GM18502 (cell line): ENCODE results near the gene DDAH2.
A peak's percentile ranks its signal among the peaks of the same experiment; 100 is the strongest.

Source experiments
- ATAC-seq: cut with Tn5 transposase; IDR thresholded peaks from one replicate; pipeline ENCODE4 v1.9.1; 2021; ENCODE audit warnings: mild to moderate bottlenecking; ENCODE audit not compliant: unreplicated experiment, poor library complexity

Gene DDAH2

GRCh38 chr6:31762356-31762755 is 33.3 kb upstream of the DDAH2 start, which contains the start of gene SAPCD1:
Gene SAPCD1, plus strand, starts transcription at chr6:31762656. Its CDS starts 399 bp downstream, at chr6:31763055.
- no peak for ATAC-seq

- ATAC-seq: no peak
Observed at GRCh38 chr6:31761343-31761742, 32.2 kb upstream of the DDAH2 start.

GRCh38 chr6:31760790-31761189 is 31.7 kb upstream of the DDAH2 start:
- no peak for ATAC-seq

- ATAC-seq: no peak
Observed at GRCh38 chr6:31758281-31758680, 29.2 kb upstream of the DDAH2 start.

DNA sequence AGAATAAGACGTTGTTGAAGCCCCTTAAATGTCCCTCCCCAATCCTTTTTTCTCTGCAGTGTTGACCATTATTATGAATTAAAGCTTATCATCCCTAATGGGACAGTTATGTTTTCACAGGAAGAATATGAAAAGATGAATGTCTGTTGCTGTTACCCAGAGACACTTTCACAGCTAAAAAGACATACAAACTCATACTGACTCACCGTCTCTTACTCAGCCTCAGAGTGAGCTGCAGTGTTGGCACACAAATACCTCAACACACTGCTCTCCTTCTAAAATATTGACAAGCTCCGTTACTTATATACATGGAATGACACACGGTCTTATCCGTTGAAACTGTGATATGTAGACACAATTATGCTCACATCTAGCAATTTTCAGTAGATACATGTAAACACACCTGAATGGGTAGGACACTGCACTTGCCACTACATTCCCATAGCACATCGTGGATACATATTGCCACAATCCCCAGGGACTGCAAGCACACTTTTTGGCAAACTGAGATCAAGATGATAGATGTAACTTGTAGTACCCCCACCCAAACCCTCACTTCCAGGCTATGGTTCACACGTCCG is 23.7 kb upstream of the DDAH2 start:
- ATAC-seq: no peak

GRCh38 chr6:31750411-31751022 is 21.4 kb upstream of the DDAH2 start:
- no peak for ATAC-seq

GRCh38 chr6:31749301-31750036 is 20.4 kb upstream of the DDAH2 start:
- ATAC-seq: no peak

DNA sequence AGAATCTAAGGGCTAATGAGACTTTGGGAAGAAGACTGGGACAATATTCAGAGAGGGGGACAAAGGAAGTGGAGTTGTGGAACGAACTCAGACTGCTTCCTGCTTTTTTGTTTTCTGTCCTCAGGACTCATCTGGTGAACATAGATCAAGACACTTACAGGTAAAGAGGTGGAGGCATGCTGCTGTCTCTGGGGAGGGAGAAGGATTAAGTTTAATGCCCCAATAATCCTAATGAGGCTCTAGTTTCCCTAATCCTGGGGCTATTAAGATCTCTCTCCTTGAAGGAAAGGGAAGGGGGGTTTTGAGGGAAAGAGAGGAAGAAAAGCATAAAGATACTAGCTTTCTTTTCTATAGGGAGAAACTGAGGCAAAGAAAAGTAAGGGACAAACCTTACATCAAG is 15.3 kb upstream of the DDAH2 start:
- ATAC-seq: no peak

DNA sequence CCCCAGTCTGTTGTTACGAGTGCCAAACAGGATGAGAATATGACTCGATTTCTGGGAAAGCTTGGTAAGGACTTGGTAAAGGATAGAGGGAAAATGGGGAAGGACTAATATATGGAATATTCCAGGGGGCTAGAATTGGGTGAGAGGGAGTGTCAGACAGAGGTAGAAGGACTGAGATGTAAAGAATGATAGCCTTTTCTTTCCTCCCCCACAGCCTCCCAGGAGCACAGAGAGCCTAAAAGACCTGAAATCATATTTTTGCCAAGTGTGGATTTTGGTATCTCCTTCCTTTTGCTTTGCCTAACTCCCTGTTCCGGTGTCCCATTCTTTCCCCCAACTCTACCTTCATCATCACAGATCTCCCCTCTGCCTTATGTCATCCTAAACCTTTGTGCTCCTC is 13.8 kb upstream of the DDAH2 start:
- no peak for ATAC-seq

- ATAC-seq: no peak
Observed at GRCh38 chr6:31741815-31742214, 12.7 kb upstream of the DDAH2 start.

DNA sequence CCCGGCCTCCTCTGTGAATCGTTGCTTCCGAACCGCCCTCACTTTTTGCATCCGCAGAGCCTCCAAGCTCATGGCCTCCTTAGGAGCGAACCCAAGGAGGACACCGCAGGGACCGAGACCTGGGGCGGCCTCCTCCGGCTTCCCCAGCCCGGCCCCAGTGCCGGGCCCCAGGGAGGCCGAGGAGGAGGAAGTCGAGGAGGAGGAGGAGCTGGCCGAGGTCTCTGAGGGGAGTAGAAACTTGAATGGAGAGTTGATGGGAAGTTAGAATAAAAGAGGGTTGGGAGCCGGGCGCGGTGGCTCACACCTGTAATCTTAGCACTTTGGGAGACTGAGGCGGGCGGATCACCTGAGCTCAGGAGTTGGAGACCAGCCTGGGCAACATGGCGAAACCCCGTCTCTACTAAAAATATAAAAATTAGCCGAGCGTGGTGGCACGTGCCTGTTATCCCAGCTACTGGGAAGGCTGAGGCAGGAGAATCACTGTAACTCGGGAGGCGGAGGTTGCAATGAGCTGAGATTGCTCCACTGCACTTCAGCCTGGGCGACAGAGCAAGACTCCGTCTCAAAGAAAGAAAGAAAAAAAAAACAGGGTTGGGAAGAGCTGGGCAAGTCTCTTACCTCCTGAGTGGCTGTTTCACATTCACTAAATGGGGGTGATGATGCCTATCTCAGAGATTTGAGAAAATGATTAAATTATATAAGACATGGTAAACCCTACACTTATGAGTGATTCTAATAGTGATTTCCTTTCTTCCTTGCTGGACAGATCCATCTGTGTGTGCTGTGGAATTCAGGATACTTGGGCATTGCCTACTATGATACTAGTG is 11.5 kb upstream of the DDAH2 start:
- ATAC-seq: peak; percentile 1

DNA sequence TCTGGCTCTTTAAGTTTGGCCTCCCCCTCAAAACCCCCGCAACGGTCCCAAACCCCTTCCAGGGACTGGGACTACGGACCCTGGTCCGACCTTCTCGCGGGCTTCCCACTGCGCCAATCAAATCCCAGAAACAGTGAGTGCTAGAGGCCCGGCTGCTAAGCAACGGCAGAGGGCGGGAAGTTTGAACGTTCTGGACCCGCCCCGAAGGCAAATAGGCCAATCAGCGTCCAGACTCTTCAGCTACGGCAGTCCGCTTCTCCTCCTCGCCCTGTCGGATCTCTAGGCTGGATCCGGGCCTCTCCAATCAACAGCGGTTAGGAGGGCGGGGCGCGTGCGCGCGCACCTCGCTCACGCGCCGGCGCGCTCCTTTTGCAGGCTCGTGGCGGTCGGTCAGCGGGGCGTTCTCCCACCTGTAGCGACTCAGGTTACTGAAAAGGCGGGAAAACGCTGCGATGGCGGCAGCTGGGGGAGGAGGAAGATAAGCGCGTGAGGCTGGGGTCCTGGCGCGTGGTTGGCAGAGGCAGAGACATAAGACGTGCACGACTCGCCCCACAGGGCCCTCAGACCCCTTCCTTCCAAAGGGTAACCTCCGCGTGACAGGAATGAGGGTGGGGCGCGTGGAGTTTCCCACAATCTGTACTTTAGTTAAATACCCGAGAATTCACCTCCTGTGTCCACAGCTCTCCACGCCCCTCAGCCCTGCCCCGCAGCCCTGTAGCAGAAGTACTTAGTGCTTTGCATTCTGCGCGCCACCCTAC is 10.7 kb upstream of the DDAH2 start, which contains the start of gene MSH5:
Gene MSH5 (plus strand): TSS at position 367 of the 758 bp plus-strand sequence. CDS start 462 bp downstream, outside the sequence.
- ATAC-seq: peak; percentile 66

DNA sequence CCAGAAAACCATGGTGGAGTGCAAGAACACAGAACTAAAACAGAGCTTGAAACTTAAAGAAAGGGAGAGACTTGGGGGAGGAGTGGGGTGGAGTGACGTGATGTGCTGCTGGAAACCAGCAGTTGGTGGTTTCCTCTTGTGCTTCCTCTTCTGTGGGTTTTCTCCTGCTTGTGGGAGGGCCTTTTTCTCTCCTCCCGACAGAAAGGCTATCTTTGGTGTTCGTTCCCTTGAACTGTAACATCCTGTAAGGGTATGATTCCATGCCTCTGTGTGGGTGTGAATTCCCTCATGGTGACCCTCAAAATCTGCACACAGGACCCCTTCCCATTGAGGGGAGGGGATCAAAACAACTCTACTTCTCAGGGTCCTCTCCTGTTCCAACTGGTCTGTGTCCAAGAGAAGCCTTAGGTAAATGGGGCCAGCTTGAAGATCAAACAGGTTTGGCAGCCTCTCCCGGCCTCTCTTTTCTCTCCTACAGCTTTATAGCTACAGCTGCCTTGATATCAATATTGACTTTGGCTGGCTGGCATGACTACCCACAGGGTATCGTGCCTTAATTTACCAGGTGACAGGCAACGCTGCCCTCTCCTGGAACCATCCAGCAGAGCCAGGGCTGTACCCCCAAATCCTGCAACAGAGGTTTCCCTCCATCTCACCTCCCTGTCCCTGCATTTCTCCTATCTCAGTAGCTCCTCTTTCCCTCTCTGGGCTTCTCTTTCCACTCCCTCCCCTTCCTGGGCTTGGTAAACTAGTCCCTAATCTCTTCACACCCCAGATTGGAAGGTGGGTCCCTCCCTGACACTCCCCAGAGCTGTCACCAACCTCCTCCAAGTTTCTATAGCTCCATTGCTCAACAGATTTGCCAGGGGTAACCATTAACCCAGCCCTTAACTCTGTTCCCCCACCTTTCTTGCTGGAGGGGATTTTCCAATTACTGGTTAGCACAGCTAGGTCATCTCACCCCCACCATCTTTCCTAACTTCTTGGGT is 9.2 kb upstream of the DDAH2 start:
- ATAC-seq: no peak

GRCh38 chr6:31737315-31737990 is 8.4 kb upstream of the DDAH2 start:
- no peak for ATAC-seq

DNA sequence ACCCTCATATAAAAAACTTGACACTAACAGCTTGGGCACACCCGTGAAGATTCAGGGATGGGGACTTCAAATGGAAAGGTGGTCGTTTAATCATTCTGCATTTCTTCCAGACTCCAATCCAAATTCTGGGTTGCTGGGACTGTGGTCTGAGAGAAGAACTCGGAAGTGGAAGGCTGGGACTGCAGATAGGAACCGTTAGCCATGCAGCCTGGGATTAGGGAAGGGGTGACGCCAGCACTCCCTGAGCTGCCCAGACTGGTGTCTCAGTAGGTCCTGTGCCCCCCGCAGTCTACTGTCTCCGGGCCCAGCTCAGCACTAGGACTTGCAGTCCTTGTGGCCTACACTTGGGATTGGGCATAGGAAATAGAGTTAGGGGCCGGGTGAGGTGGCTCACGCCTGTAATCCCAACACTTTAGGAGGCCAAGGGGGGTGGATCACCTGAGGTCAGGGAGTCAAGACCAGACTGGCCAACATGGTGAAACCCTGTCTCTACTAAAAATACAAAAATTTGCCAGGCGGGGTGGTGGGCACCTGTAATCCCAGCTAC is 7.7 kb upstream of the DDAH2 start:
- ATAC-seq: no peak

DNA sequence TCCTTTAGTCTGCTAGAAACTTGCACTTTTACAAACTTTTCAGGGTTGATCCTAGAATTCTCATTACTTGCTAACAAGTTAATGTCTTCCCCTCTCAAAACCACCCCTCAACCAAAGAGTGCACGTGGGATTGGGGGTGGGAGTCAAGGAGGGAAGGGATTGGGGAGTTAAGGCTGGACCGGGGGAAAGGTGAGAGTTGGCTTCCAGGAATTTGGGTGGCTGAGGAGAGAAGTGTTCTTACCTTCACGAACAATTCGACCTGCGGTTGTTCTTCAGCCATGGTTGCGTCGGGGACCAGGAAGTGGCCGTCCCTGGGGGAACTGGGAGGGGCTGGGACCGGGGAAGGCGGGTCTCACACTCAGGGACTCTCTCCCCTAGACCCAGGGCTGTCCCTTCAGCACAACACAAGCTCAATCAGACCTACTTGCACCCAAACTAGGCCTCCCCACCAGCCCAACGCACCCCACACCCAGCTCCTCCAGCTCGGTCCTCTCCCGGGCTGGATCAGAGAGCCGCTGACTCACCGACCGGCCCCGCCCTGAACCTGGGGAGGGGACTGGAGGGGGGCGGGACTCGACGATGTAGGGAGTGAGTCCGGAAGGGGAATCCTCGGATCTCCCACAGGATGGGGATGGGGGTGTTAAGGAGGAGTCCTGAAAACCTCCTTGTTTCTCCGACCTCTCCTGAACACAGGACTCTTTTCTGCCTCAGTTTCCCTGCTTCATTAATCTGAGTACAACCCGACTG is 7.1 kb upstream of the DDAH2 start, which contains the start of gene CLIC1:
Gene CLIC1 (minus strand): TSS at position 510 of the 747 bp plus-strand sequence. CDS start 230 bp downstream, at position 280.
- ATAC-seq: no peak

DNA sequence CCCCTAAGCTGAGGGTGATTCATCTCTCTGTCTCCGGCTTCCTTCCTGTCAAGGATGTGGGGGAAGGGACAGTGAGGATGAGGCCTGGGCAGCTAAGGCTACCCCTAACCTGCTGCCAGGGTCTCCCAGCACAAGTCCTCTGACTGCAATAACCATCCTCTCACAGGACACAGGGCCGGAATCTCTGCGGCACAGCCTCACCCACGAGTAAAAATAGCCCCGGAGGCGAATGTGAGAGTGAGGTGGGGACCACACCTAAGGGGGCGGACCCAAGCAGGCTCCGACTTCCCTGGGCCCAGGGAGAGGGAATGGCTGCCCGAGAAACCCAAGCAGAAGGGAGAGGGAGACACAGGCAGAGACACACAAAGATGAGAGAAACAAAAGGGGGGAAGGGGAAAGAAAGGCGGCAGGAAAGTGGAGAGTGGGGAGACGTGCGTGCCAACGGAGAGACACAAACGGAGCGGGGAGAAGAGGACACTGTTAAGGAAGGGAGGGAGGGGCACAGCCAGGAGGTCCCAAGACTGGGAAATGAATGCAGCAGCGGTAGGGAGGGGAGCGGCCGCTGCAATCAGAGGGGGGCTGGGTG is 5.8 kb upstream of the DDAH2 start:
- peak; percentile 35 for ATAC-seq
